SK-N-SH (cell line): ENCODE results near the gene MAPK4. TPM values are rescaled to one million over a fixed set of nuclear protein-coding genes. Genes with fewer than 3 reads are reported as not detected.

Source experiments
- CTCF ChIA-PET: fragments of 300-600, 350-600 bp; formaldehyde crosslinking; extraction: SDS; loops from one replicate; lab custom pipeline; 2021; lab: Yijun Ruan, JAX
- POLR2A ChIA-PET: fragments of 350-600 bp; sonication (Branson Sonifier 250); formaldehyde crosslinking; extraction: SDS; loops from one replicate; lab custom pipeline; 2020; ENCODE audit warnings: antibody characterized with exemption, inconsistent platforms; lab: Yijun Ruan, JAX
- DNase-seq: peaks from one replicate; pipeline ENCODE4 v3.0.0; 2012
- H2AFZ ChIP-seq: fragments of 200-600 bp; sonication (generic); 2 replicates; pipeline ENCODE4 v1.8.1; 2016; ENCODE audit warnings: antibody characterized with exemption, mild to moderate bottlenecking, low read depth
- H3F3A ChIP-seq: fragments of 200-600 bp; sonication (generic); replicated peaks from 2 replicates; pipeline ENCODE3; 2016; ENCODE audit warnings: antibody characterized with exemption, mild to moderate bottlenecking; ENCODE audit not compliant: insufficient read depth
- H3K27ac ChIP-seq, 2 experiments: fragments of 200-500 bp in 1 of 2; fragments of 200-600 bp in 1 of 2; sonication (Bioruptor generic) in 1 of 2; sonication (generic), shearing (Covaris generic) in 1 of 2; 2 replicates each; pipeline versions ENCODE4 v1.5.1 to v1.6.1; 2014 to 2016; ENCODE audit warnings: low read depth in 2 of 2, inconsistent platforms in 1 of 2, low read length in 1 of 2, mild to moderate bottlenecking in 1 of 2, mixed read lengths in 1 of 2
- H3K27me3 ChIP-seq: fragments of 200-600 bp; sonication (generic), shearing (Covaris generic); 2 replicates; pipeline ENCODE4 v1.6.1; 2016; ENCODE audit warnings: mixed run types; ENCODE audit not compliant: insufficient read depth
- H3K36me3 ChIP-seq, 2 experiments: fragments of 200-500 bp in 1 of 2; fragments of 200-600 bp in 1 of 2; sonication (Bioruptor generic) in 1 of 2; sonication (generic) in 1 of 2; replicated peaks in 1 of 2; 2 replicates each; pipeline versions ENCODE3 to v1.5.1; 2014 to 2016; ENCODE audit warnings: low read length in 1 of 2, mild to moderate bottlenecking in 1 of 2; ENCODE audit not compliant: insufficient read depth in 2 of 2, control insufficient read depth in 1 of 2
- H3K4me1 ChIP-seq, 2 experiments: fragments of 200-500 bp in 1 of 2; fragments of 200-600 bp in 1 of 2; sonication (Bioruptor generic) in 1 of 2; sonication (generic), shearing (Covaris generic) in 1 of 2; 2 replicates each; pipeline versions ENCODE4 v1.5.1 to v1.6.1; 2014 to 2016; ENCODE audit warnings: low read depth in 1 of 2, low read length in 1 of 2, mixed run types in 1 of 2; ENCODE audit not compliant: insufficient read depth in 2 of 2, control insufficient read depth in 1 of 2
- H3K4me2 ChIP-seq: fragments of 200-600 bp; sonication (generic), shearing (Covaris generic); 2 replicates; pipeline ENCODE4 v1.6.1; 2017; ENCODE audit warnings: mixed run types
- H3K4me3 ChIP-seq, 2 experiments: fragments of 200-500 bp in 1 of 2; fragments of 200-600 bp in 1 of 2; sonication (Bioruptor generic) in 1 of 2; sonication (generic), shearing (Covaris generic) in 1 of 2; 2 replicates each; pipeline versions ENCODE4 v1.5.1 to v1.8.1; 2014 to 2016; ENCODE audit warnings: low read depth in 2 of 2, inconsistent platforms in 1 of 2, low read length in 1 of 2, mild to moderate bottlenecking in 1 of 2, mixed read lengths in 1 of 2, moderate library complexity in 1 of 2
- H3K79me2 ChIP-seq: fragments of 200-600 bp; sonication (generic); 2 replicates; pipeline ENCODE4 v1.8.1; 2017; ENCODE audit warnings: mild to moderate bottlenecking; ENCODE audit not compliant: insufficient read depth
- H3K9ac ChIP-seq: fragments of 200-600 bp; sonication (generic); 2 replicates; pipeline ENCODE4 v1.6.1; 2017; ENCODE audit warnings: mixed run types
- H3K9me2 ChIP-seq: fragments of 200-600 bp; sonication (generic); 2 replicates; pipeline ENCODE4 v1.6.1; 2017; ENCODE audit warnings: mixed run types
- H3K9me3 ChIP-seq: fragments of 200-600 bp; sonication (generic); 2 replicates; pipeline ENCODE4 v1.6.1; 2017; ENCODE audit warnings: mixed run types, mild to moderate bottlenecking, moderate library complexity
- H4K20me1 ChIP-seq: fragments of 200-600 bp; sonication (generic); 2 replicates; pipeline ENCODE4 v1.6.1; 2017; ENCODE audit warnings: mild to moderate bottlenecking, mixed run types; ENCODE audit not compliant: insufficient read depth
- CHD2 ChIP-seq: fragments of 150-350 bp; IDR thresholded peaks from 2 replicates; pipeline ENCODE4 v1.6.1; 2018; ENCODE audit warnings: low read length; ENCODE audit not compliant: partially characterized antibody
- EZH2phosphoT487 ChIP-seq: fragments of 200-600 bp; sonication (generic); IDR thresholded peaks from 2 replicates; pipeline ENCODE4 v1.6.1; 2017; ENCODE audit warnings: low read depth, mixed run types, mild to moderate bottlenecking, antibody characterized with exemption, moderate library complexity, borderline replicate concordance
- FOSL2 ChIP-seq: IDR thresholded peaks from 2 replicates; pipeline ENCODE4 v1.4.0; 2012; ENCODE audit warnings: low read depth, mild to moderate bottlenecking, moderate library complexity, borderline replicate concordance
- GABPA ChIP-seq: IDR thresholded peaks from 2 replicates; pipeline ENCODE4 v1.4.0; 2012; ENCODE audit warnings: low read depth, mild to moderate bottlenecking
- JUND ChIP-seq: IDR thresholded peaks from 2 replicates; pipeline ENCODE4 v1.4.0; 2012
- NRF1 ChIP-seq: IDR thresholded peaks from 2 replicates; pipeline ENCODE4 v1.6.1; 2012; ENCODE audit warnings: low read depth, mild to moderate bottlenecking, low read length
- RXRA ChIP-seq: IDR thresholded peaks from 2 replicates; pipeline ENCODE4 v1.4.0; 2012; ENCODE audit warnings: low read depth, mild to moderate bottlenecking, borderline replicate concordance
- SIN3A ChIP-seq: IDR thresholded peaks from 2 replicates; pipeline ENCODE4 v1.6.1; 2012; ENCODE audit warnings: low read depth, mild to moderate bottlenecking, low read length, moderate library complexity, borderline replicate concordance
- SMC3 ChIP-seq: IDR thresholded peaks from 2 replicates; pipeline ENCODE4 v1.6.1; 2012; ENCODE audit warnings: low read depth, low read length, improper control_type of control experiment
- WGBS: methylation state at CpG from one replicate; pipeline ENCODE4 v1.1.6; 2017; ENCODE audit warnings: low lambda C conversion rate; 5-methylcytosine and 5-hydroxymethylcytosine counted together
- polyA plus RNA-seq, 3 experiments: library from polyadenylated mRNA; depleted of rRNA; stranded (reverse); fragments of >200 nt; gene quantifications; 2 replicates each; pipeline ENCODE4 v1.2.3, GENCODE V29; 2012
- TF ChIP-seq, protein P1 (sequence below): IDR thresholded peaks from 2 replicates; pipeline ENCODE4 v1.6.1; 2012; ENCODE audit warnings: mild to moderate bottlenecking, low read depth, low read length, moderate library complexity
- TF ChIP-seq, protein P2 (sequence below): IDR thresholded peaks from 2 replicates; pipeline ENCODE4; 2012
- TF ChIP-seq, protein P3 (sequence below): IDR thresholded peaks from 2 replicates; pipeline ENCODE4 v1.4.0; 2012; ENCODE audit warnings: low read depth, borderline replicate concordance

The MAPK4 gene
- polyA plus RNA-seq, 1 of the 3 experiments (the other 2 are of a cell fraction) = 0.02 TPM

DNA sequence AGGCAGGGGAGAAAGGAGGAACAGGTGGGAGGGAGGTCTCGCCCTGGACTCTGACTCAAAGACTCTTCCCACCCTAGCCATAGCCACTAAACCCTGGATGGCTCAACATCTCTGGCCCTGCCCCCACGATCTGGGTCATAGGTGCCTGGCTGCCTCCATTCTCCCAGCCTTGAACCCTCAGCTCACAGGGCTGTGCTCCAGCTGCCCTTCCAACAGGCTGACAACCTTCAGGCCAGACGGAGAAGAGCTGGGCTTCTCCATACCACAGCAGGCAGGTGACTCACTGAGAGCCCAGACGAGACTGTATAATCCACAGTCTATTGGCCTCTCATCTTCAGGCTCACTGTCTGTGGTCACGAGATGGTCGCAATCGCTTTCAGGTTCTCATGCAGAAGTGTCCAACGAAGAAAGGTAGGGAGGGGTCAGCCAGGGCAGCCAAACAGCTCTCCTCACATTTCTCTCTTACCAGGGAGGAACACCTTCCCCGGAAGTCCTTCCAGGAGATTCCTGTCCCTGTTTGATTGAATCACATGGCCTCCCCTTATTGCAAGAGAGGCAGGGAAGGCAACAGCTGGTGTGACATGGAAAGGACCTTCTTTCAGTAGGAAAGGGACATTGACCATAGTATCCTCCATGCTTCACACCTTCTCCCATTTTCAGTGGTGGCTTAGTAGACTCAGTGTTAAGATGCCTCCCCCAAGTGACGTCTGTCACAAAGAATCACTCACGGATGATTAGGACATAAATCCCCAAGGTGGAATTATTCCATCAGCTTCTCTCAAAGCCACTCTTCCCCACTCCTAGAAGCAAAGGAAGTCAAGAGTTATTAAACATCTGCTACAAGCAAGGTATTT is 159.8 kb downstream of the MAPK4 start (continued):
- TF ChIP-seq, protein P1, sequence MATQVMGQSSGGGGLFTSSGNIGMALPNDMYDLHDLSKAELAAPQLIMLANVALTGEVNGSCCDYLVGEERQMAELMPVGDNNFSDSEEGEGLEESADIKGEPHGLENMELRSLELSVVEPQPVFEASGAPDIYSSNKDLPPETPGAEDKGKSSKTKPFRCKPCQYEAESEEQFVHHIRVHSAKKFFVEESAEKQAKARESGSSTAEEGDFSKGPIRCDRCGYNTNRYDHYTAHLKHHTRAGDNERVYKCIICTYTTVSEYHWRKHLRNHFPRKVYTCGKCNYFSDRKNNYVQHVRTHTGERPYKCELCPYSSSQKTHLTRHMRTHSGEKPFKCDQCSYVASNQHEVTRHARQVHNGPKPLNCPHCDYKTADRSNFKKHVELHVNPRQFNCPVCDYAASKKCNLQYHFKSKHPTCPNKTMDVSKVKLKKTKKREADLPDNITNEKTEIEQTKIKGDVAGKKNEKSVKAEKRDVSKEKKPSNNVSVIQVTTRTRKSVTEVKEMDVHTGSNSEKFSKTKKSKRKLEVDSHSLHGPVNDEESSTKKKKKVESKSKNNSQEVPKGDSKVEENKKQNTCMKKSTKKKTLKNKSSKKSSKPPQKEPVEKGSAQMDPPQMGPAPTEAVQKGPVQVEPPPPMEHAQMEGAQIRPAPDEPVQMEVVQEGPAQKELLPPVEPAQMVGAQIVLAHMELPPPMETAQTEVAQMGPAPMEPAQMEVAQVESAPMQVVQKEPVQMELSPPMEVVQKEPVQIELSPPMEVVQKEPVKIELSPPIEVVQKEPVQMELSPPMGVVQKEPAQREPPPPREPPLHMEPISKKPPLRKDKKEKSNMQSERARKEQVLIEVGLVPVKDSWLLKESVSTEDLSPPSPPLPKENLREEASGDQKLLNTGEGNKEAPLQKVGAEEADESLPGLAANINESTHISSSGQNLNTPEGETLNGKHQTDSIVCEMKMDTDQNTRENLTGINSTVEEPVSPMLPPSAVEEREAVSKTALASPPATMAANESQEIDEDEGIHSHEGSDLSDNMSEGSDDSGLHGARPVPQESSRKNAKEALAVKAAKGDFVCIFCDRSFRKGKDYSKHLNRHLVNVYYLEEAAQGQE = no peak
- TF ChIP-seq FOSL2 = no peak
- TF ChIP-seq, protein P2, sequence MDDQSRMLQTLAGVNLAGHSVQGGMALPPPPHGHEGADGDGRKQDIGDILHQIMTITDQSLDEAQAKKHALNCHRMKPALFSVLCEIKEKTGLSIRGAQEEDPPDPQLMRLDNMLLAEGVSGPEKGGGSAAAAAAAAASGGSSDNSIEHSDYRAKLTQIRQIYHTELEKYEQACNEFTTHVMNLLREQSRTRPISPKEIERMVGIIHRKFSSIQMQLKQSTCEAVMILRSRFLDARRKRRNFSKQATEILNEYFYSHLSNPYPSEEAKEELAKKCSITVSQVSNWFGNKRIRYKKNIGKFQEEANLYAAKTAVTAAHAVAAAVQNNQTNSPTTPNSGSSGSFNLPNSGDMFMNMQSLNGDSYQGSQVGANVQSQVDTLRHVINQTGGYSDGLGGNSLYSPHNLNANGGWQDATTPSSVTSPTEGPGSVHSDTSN = no peak
- no peak for TF ChIP-seq RXRA
- no peak for TF ChIP-seq GABPA
- TF ChIP-seq JUND = no peak
- TF ChIP-seq, protein P3, sequence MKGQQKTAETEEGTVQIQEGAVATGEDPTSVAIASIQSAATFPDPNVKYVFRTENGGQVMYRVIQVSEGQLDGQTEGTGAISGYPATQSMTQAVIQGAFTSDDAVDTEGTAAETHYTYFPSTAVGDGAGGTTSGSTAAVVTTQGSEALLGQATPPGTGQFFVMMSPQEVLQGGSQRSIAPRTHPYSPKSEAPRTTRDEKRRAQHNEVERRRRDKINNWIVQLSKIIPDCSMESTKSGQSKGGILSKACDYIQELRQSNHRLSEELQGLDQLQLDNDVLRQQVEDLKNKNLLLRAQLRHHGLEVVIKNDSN = no peak
- TF ChIP-seq SIN3A = no peak

DNA sequence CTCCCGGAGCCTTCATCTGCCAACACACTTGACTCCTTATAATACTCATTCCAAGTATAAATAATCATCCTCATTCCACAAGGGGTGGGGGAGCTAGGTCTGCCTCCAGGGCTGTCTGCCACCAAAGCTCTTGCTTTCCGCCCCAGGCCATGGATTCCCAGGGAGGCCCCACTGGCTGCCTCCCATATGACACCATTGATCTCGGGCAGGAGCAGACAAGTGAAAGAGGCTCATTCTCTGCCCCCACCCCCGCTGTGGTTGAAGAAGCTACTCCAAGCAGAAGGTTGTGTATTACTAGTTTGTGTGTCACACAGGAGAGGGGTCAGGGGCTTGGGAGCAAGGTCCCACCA is 160.4 kb downstream of the MAPK4 start:
- Histone ChIP-seq H3K79me2 (no peaks in the 10 kb centered on the region), H2AFZ (no peak overlapping the region), H3K9me3 (no peaks in the 10 kb centered on the region), H3K27ac (no peak overlapping the region), H3K4me2 (no peak overlapping the region), H3K4me1 (peaks cover 0 to 8% of the 10 kb centered on the region in 2 experiments; a peak in 1 of 4 replicates), H4K20me1 (no peaks in the 10 kb centered on the region), H3K4me3 (no peak overlapping the region), H3K9me2 (no peaks in the 10 kb centered on the region), H3K36me3 (no peaks in the 10 kb centered on the region), H3K9ac (no peak overlapping the region), H3F3A (no peaks in the 10 kb centered on the region), H3K27me3 (no peaks in the 10 kb centered on the region)
- TF ChIP-seq, protein P1 = no peak
- TF ChIP-seq CHD2 (no peak), SMC3 (no peak), EZH2phosphoT487 (no peak), NRF1 (no peak)
- WGBS = 30% methylated on average over 4 of the region's 4 CpGs
- no peak for DNase-seq
- CTCF ChIA-PET = interaction anchor here (1.2 to 1.3 kb wide), 2 partner anchors 11 to 22 kb away, joined by 3 read pairs; no protein-coding TSS in a partner anchor
- POLR2A ChIA-PET = no interaction called here
